Activated CD4-positive, alpha-beta T cell treated with anti-CD3 and anti-CD28 coated beads, Interleukin-2, Interleukin-4, amounts not matched to agents 100 ng/mL and 50 ng/mL, durations not matched to agents 16 hours and 8 hours (primary cell): ENCODE measurements around the gene EDEM3.
"Not testable (repeated sequence)": the region's sequence is repeated elsewhere in the genome, so short reads cannot be mapped to it uniquely, and the experiment has no call there.

ENCODE experiments used
- DNase-seq: peaks from one replicate; pipeline ENCODE4 v3.0.0-alpha.2; 2020; ENCODE audit warnings: low spot score

The EDEM3 gene

GRCh38 chr1:184770181-184770979 is 15.7 kb upstream of the EDEM3 start:
- DNase-seq = no peak

- DNase-seq = no peak
Measured at GRCh38 chr1:184769241-184769640, 14.6 kb upstream of the EDEM3 start.

GRCh38 chr1:184768467-184768866 is 13.8 kb upstream of the EDEM3 start:
- DNase-seq = no peak

GRCh38 chr1:184767591-184767990 is 12.9 kb upstream of the EDEM3 start:
- DNase-seq = no peak

GRCh38 chr1:184764483-184764882 is 9.8 kb upstream of the EDEM3 start:
- DNase-seq = no peak

- not testable (repeated sequence) for DNase-seq
Measured at GRCh38 chr1:184763520-184763919, 8.9 kb upstream of the EDEM3 start.

GRCh38 chr1:184761969-184762485 is 7.4 kb upstream of the EDEM3 start:
- no peak for DNase-seq

GRCh38 chr1:184759651-184760050 is 5.0 kb upstream of the EDEM3 start:
- no peak for DNase-seq

GRCh38 chr1:184759112-184759511 is 4.5 kb upstream of the EDEM3 start:
- no peak for DNase-seq

- DNase-seq = no peak
Measured at GRCh38 chr1:184757891-184758290, 3.2 kb upstream of the EDEM3 start.

GRCh38 chr1:184757406-184757805 is 2.7 kb upstream of the EDEM3 start:
- DNase-seq = no peak

GRCh38 chr1:184755226-184756065 is 788 bp upstream of the EDEM3 start:
- DNase-seq = peak; percentile 18

GRCh38 chr1:184753608-184754475 is 816 bp downstream of the EDEM3 start:
- peak; percentile 38 for DNase-seq

- no peak for DNase-seq
Measured at GRCh38 chr1:184753117-184753516, 1.5 kb downstream of the EDEM3 start.

- no peak for DNase-seq
Measured at GRCh38 chr1:184752656-184753055, 2.0 kb downstream of the EDEM3 start.

- no peak for DNase-seq
Measured at GRCh38 chr1:184748740-184749139, 5.9 kb downstream of the EDEM3 start.

GRCh38 chr1:184747089-184747955 is 7.3 kb downstream of the EDEM3 start:
- no peak for DNase-seq

GRCh38 chr1:184745929-184746638 is 8.6 kb downstream of the EDEM3 start:
- peak; percentile 40 for DNase-seq

- DNase-seq = no peak
Measured at GRCh38 chr1:184745110-184745509, 9.5 kb downstream of the EDEM3 start.

- DNase-seq = peak; percentile 67
Measured at GRCh38 chr1:184743062-184743756, 11.4 kb downstream of the EDEM3 start.
